GM23338 (cell line): Measurements from ENCODE around the gene TMIGD3. TPM values are rescaled to one million over a fixed set of nuclear protein-coding genes. Genes with fewer than 3 reads are reported as not detected.
A peak's percentile ranks its signal among the peaks of the same experiment; 100 is the strongest.

Experiments
- ATAC-seq: fragments of 200-7000 bp; cut with Tn5 transposase; 3 replicates; pipeline ENCODE4 v1.9.1; 2020
- DNase-seq: peaks from one replicate; pipeline ENCODE4 v3.0.0-alpha.2; 2015; ENCODE audit warnings: low spot score
- H2AFZ ChIP-seq: fragments of 200-600 bp; sonication (generic); 2 replicates; pipeline ENCODE4 v1.8.0; 2016; ENCODE audit warnings: antibody characterized with exemption, mild to moderate bottlenecking, moderate library complexity
- H3F3A ChIP-seq: fragments of 200-600 bp; sonication (generic); replicated peaks from 2 replicates; pipeline ENCODE4 v1.8.0; 2017; ENCODE audit warnings: antibody characterized with exemption, mixed run types, low read depth
- H3K27ac ChIP-seq: fragments of 200-600 bp; sonication (generic); 2 replicates; pipeline ENCODE4 v1.6.1; 2016; ENCODE audit warnings: low read depth
- H3K27me3 ChIP-seq: fragments of 200-600 bp; sonication (generic); 2 replicates; pipeline ENCODE4 v1.8.0; 2016; ENCODE audit warnings: mild to moderate bottlenecking, mixed run types, moderate library complexity; ENCODE audit not compliant: insufficient read depth
- H3K36me3 ChIP-seq: fragments of 200-600 bp; sonication (generic); 2 replicates; pipeline ENCODE4 v1.8.0; 2016; ENCODE audit warnings: mild to moderate bottlenecking; ENCODE audit not compliant: insufficient read depth
- H3K4me1 ChIP-seq: fragments of 200-600 bp; sonication (generic); 2 replicates; pipeline ENCODE4 v1.8.0; 2016; ENCODE audit warnings: mild to moderate bottlenecking, moderate library complexity; ENCODE audit not compliant: insufficient read depth
- H3K4me2 ChIP-seq: fragments of 200-600 bp; sonication (generic); 2 replicates; pipeline ENCODE4 v1.7.1; 2017; ENCODE audit warnings: mixed run types
- H3K4me3 ChIP-seq: fragments of 200-600 bp; sonication (generic); 2 replicates; pipeline ENCODE4 v1.6.1; 2016; ENCODE audit warnings: mixed run types
- H3K79me2 ChIP-seq: fragments of 200-600 bp; sonication (generic); replicated peaks from 2 replicates; pipeline ENCODE4 v1.8.0; 2017; ENCODE audit warnings: mild to moderate bottlenecking; ENCODE audit not compliant: insufficient read depth
- H3K9me2 ChIP-seq: fragments of 200-600 bp; sonication (generic); 2 replicates; pipeline ENCODE4 v1.8.0; 2017; ENCODE audit not compliant: insufficient read depth
- H4K20me1 ChIP-seq: fragments of 200-600 bp; sonication (generic); replicated peaks from 2 replicates; pipeline ENCODE4 v1.8.0; 2017; ENCODE audit warnings: mild to moderate bottlenecking; ENCODE audit not compliant: insufficient read depth
- H3K27ac Mint-ChIP-seq: 2 replicates; pipeline ENCODE4 v1.8.0; 2020; ENCODE audit warnings: inconsistent platforms, mild to moderate bottlenecking, moderate library complexity, mixed read lengths
- H3K27me3 Mint-ChIP-seq: 3 replicates; pipeline ENCODE4 v1.8.0; 2022; ENCODE audit warnings: low read depth, mild to moderate bottlenecking, moderate library complexity, mixed read lengths, inconsistent platforms; ENCODE audit not compliant: insufficient read depth, poor library complexity
- H3K36me3 Mint-ChIP-seq: 3 replicates; pipeline ENCODE4 v1.8.0; 2021; ENCODE audit warnings: low read depth, mild to moderate bottlenecking, inconsistent platforms, moderate library complexity, mixed read lengths
- H3K4me1 Mint-ChIP-seq: 3 replicates; pipeline ENCODE4 v1.8.0; 2020; ENCODE audit warnings: mild to moderate bottlenecking, inconsistent platforms, mixed read lengths
- H3K4me3 Mint-ChIP-seq: 3 replicates; pipeline ENCODE4 v1.8.0; 2021; ENCODE audit warnings: moderate library complexity, mild to moderate bottlenecking, inconsistent platforms, mixed read lengths
- H3K9me3 Mint-ChIP-seq: 3 replicates; pipeline ENCODE4 v1.8.0; 2020; ENCODE audit warnings: moderate library complexity, mild to moderate bottlenecking, inconsistent platforms, mixed read lengths
- CREB1 ChIP-seq: fragments of 250-450 bp; sonication (Bioruptor Pico); IDR thresholded peaks from 2 replicates; pipeline ENCODE4 v1.5.0; 2020; ENCODE audit warnings: low read depth, mild to moderate bottlenecking, moderate library complexity
- EZH2 ChIP-seq: fragments of 200-600 bp; sonication (generic); IDR thresholded peaks from one replicate; pipeline ENCODE4 v1.8.0; 2017; ENCODE audit warnings: antibody characterized with exemption, mild to moderate bottlenecking, low read depth; ENCODE audit not compliant: unreplicated experiment
- EZH2phosphoT487 ChIP-seq: fragments of 200-600 bp; sonication (generic); IDR thresholded peaks from one replicate; pipeline ENCODE4 v1.8.1; 2018; ENCODE audit warnings: antibody characterized with exemption; ENCODE audit not compliant: unreplicated experiment
- JUNB ChIP-seq: IDR thresholded peaks from one replicate; pipeline ENCODE4 v1.6.1; 2016; ENCODE audit warnings: antibody characterized with exemption; ENCODE audit not compliant: unreplicated experiment
- NANOG ChIP-seq: IDR thresholded peaks from 2 replicates; pipeline ENCODE4 v1.6.1; 2016; ENCODE audit warnings: antibody characterized with exemption, borderline replicate concordance
- POLR2AphosphoS5 ChIP-seq: IDR thresholded peaks from 2 replicates; pipeline ENCODE4 v1.6.1; 2016; ENCODE audit warnings: antibody characterized with exemption, low read depth
- STAT1 ChIP-seq: IDR thresholded peaks from one replicate; pipeline ENCODE4 v1.6.1; 2016; ENCODE audit warnings: antibody characterized with exemption; ENCODE audit not compliant: unreplicated experiment
- ZNF114 ChIP-seq: fragments of 250-450 bp; sonication (Bioruptor Pico); IDR thresholded peaks from 2 replicates; pipeline ENCODE4 v1.5.0; 2020; ENCODE audit warnings: mild to moderate bottlenecking, moderate library complexity
- ZNF331 ChIP-seq: fragments of 250-450 bp; sonication (Bioruptor Pico); IDR thresholded peaks from 2 replicates; pipeline ENCODE4 v1.5.0; 2020; ENCODE audit warnings: low read depth, mild to moderate bottlenecking, moderate library complexity
- polyA plus RNA-seq: library from polyadenylated mRNA; unstranded; fragments of >200 nt; fragmentation: Nextera tagmentation; extraction: Ambion mirVana; gene quantifications from 2 replicates; pipeline ENCODE4 v1.2.1, GENCODE V29; 2016
- total RNA-seq: library from RNA; depleted of rRNA; stranded (reverse); fragments of >200 nt; shearing (Covaris generic); gene quantifications from 2 replicates; pipeline ENCODE4 v1.2.3, GENCODE V29; 2014
- TF ChIP-seq, protein P1 (sequence below): IDR thresholded peaks from 2 replicates; pipeline ENCODE4 v1.6.1; 2016; ENCODE audit warnings: antibody characterized with exemption
- TF ChIP-seq, protein P2 (sequence below): IDR thresholded peaks from one replicate; pipeline ENCODE4 v1.6.1; 2018; ENCODE audit warnings: antibody characterized with exemption; ENCODE audit not compliant: unreplicated experiment
- TF ChIP-seq, protein P3 (sequence below), 2 experiments: fragments of 200-600 bp in 1 of 2; sonication (generic) in 1 of 2; conservative IDR thresholded peaks; 2 replicates each; pipeline versions ENCODE4 v1.5.1 to v1.6.1; 2016 to 2017; ENCODE audit warnings: antibody characterized with exemption in 2 of 2, low read depth in 2 of 2, mild to moderate bottlenecking in 2 of 2, moderate library complexity in 1 of 2
- TF ChIP-seq, protein P4 (sequence below): fragments of 250-450 bp; sonication (Bioruptor Pico); IDR thresholded peaks from 2 replicates; pipeline ENCODE4 v1.5.0; 2020; ENCODE audit warnings: mild to moderate bottlenecking, moderate library complexity

The TMIGD3 gene
- total and polyA plus RNA-seq, 2 experiments from 2014 or later: not detected

- Histone ChIP-seq H3K36me3 (no peaks in the 10 kb centered on the region), H3K4me2 (no peak overlapping the region), H3K4me1 (no peaks in the 10 kb centered on the region), H3K27ac (no peak overlapping the region), H3K79me2 (no peaks in the 10 kb centered on the region), H2AFZ (peak overlapping the region; percentile 76), H3K4me3 (no peak overlapping the region), H3K27me3 (no peaks in the 10 kb centered on the region), H3K9me2 (no peaks in the 10 kb centered on the region), H4K20me1 (no peaks in the 10 kb centered on the region), H3F3A (no peaks in the 10 kb centered on the region)
- no peak overlapping the region for H3K4me3 Mint-ChIP-seq
- no peaks in the 10 kb centered on the region for H3K4me1 Mint-ChIP-seq
- H3K9me3 Mint-ChIP-seq: no peaks in the 10 kb centered on the region; the same call in 1 of the 3 replicates
- H3K27ac Mint-ChIP-seq: no peak overlapping the region
- ATAC-seq (no peak), DNase-seq (no peak)
- no peaks in the 10 kb centered on the region for H3K36me3 Mint-ChIP-seq
- no peak for TF ChIP-seq JUNB
- TF ChIP-seq, protein P1, sequence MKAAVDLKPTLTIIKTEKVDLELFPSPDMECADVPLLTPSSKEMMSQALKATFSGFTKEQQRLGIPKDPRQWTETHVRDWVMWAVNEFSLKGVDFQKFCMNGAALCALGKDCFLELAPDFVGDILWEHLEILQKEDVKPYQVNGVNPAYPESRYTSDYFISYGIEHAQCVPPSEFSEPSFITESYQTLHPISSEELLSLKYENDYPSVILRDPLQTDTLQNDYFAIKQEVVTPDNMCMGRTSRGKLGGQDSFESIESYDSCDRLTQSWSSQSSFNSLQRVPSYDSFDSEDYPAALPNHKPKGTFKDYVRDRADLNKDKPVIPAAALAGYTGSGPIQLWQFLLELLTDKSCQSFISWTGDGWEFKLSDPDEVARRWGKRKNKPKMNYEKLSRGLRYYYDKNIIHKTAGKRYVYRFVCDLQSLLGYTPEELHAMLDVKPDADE: no peak
- no peak for TF ChIP-seq ZNF331 (CRISPR knock-in tag)
- TF ChIP-seq POLR2AphosphoS5: no peak
- TF ChIP-seq, protein P2, sequence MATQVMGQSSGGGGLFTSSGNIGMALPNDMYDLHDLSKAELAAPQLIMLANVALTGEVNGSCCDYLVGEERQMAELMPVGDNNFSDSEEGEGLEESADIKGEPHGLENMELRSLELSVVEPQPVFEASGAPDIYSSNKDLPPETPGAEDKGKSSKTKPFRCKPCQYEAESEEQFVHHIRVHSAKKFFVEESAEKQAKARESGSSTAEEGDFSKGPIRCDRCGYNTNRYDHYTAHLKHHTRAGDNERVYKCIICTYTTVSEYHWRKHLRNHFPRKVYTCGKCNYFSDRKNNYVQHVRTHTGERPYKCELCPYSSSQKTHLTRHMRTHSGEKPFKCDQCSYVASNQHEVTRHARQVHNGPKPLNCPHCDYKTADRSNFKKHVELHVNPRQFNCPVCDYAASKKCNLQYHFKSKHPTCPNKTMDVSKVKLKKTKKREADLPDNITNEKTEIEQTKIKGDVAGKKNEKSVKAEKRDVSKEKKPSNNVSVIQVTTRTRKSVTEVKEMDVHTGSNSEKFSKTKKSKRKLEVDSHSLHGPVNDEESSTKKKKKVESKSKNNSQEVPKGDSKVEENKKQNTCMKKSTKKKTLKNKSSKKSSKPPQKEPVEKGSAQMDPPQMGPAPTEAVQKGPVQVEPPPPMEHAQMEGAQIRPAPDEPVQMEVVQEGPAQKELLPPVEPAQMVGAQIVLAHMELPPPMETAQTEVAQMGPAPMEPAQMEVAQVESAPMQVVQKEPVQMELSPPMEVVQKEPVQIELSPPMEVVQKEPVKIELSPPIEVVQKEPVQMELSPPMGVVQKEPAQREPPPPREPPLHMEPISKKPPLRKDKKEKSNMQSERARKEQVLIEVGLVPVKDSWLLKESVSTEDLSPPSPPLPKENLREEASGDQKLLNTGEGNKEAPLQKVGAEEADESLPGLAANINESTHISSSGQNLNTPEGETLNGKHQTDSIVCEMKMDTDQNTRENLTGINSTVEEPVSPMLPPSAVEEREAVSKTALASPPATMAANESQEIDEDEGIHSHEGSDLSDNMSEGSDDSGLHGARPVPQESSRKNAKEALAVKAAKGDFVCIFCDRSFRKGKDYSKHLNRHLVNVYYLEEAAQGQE: no peak
- no peak for TF ChIP-seq CREB1
- no peak for TF ChIP-seq EZH2
- TF ChIP-seq, protein P3, sequence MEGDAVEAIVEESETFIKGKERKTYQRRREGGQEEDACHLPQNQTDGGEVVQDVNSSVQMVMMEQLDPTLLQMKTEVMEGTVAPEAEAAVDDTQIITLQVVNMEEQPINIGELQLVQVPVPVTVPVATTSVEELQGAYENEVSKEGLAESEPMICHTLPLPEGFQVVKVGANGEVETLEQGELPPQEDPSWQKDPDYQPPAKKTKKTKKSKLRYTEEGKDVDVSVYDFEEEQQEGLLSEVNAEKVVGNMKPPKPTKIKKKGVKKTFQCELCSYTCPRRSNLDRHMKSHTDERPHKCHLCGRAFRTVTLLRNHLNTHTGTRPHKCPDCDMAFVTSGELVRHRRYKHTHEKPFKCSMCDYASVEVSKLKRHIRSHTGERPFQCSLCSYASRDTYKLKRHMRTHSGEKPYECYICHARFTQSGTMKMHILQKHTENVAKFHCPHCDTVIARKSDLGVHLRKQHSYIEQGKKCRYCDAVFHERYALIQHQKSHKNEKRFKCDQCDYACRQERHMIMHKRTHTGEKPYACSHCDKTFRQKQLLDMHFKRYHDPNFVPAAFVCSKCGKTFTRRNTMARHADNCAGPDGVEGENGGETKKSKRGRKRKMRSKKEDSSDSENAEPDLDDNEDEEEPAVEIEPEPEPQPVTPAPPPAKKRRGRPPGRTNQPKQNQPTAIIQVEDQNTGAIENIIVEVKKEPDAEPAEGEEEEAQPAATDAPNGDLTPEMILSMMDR (conservative IDR thresholded peaks at IDR 0.05; ENCODE audit: low read depth in 2 of 2): no peak
- TF ChIP-seq NANOG: no peak
- TF ChIP-seq, protein P4, sequence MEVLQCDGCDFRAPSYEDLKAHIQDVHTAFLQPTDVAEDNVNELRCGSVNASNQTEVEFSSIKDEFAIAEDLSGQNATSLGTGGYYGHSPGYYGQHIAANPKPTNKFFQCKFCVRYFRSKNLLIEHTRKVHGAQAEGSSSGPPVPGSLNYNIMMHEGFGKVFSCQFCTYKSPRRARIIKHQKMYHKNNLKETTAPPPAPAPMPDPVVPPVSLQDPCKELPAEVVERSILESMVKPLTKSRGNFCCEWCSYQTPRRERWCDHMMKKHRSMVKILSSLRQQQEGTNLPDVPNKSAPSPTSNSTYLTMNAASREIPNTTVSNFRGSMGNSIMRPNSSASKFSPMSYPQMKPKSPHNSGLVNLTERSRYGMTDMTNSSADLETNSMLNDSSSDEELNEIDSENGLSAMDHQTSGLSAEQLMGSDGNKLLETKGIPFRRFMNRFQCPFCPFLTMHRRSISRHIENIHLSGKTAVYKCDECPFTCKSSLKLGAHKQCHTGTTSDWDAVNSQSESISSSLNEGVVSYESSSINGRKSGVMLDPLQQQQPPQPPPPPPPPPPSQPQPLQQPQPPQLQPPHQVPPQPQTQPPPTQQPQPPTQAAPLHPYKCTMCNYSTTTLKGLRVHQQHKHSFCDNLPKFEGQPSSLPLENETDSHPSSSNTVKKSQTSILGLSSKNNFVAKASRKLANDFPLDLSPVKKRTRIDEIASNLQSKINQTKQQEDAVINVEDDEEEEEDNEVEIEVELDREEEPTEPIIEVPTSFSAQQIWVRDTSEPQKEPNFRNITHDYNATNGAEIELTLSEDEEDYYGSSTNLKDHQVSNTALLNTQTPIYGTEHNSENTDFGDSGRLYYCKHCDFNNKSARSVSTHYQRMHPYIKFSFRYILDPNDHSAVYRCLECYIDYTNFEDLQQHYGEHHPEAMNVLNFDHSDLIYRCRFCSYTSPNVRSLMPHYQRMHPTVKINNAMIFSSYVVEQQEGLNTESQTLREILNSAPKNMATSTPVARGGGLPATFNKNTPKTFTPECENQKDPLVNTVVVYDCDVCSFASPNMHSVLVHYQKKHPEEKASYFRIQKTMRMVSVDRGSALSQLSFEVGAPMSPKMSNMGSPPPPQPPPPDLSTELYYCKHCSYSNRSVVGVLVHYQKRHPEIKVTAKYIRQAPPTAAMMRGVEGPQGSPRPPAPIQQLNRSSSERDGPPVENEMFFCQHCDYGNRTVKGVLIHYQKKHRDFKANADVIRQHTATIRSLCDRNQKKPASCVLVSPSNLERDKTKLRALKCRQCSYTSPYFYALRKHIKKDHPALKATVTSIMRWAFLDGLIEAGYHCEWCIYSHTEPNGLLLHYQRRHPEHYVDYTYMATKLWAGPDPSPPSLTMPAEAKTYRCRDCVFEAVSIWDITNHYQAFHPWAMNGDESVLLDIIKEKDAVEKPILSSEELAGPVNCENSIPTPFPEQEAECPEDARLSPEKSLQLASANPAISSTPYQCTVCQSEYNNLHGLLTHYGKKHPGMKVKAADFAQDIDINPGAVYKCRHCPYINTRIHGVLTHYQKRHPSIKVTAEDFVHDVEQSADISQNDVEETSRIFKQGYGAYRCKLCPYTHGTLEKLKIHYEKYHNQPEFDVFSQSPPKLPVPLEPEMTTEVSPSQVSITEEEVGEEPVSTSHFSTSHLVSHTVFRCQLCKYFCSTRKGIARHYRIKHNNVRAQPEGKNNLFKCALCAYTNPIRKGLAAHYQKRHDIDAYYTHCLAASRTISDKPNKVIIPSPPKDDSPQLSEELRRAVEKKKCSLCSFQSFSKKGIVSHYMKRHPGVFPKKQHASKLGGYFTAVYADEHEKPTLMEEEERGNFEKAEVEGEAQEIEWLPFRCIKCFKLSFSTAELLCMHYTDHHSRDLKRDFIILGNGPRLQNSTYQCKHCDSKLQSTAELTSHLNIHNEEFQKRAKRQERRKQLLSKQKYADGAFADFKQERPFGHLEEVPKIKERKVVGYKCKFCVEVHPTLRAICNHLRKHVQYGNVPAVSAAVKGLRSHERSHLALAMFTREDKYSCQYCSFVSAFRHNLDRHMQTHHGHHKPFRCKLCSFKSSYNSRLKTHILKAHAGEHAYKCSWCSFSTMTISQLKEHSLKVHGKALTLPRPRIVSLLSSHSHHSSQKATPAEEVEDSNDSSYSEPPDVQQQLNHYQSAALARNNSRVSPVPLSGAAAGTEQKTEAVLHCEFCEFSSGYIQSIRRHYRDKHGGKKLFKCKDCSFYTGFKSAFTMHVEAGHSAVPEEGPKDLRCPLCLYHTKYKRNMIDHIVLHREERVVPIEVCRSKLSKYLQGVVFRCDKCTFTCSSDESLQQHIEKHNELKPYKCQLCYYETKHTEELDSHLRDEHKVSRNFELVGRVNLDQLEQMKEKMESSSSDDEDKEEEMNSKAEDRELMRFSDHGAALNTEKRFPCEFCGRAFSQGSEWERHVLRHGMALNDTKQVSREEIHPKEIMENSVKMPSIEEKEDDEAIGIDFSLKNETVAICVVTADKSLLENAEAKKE (CRISPR knock-in tag): no peak
- no peak for TF ChIP-seq EZH2phosphoT487
- TF ChIP-seq ZNF114 (CRISPR knock-in tag): no peak
- TF ChIP-seq STAT1: no peak
- peaks cover 2% of the 10 kb centered on the region for H3K27me3 Mint-ChIP-seq
These were observed 48.4 kb upstream of the TMIGD3 start for GRCh38 chr1:111551623-111552411.
